GM13977 (cell line): ENCODE measurements around the gene CALN1.

Experiments
- DNase-seq: peaks from one replicate; pipeline ENCODE4 v3.0.0; 2012; ENCODE audit warnings: low spot score
- CTCF ChIP-seq: IDR thresholded peaks from 2 replicates; pipeline ENCODE4 v1.5.1; 2012; ENCODE audit warnings: mild to moderate bottlenecking, control low read depth; ENCODE audit not compliant: insufficient read depth; ENCODE audit errors: extremely low read depth, missing control alignments
- in situ Hi-C: fragments of 300-500 bp; cut with MboI; formaldehyde crosslinking; loops from one replicate; pipeline ENCODE4 v1.12.0; 2022; ENCODE audit warnings: low sequenced_read_pairs, low pct_unique_long_range_greater_than_20kb, mixed read lengths, inconsistent platforms; ENCODE audit not compliant: unreplicated experiment

The CALN1 gene

DNA sequence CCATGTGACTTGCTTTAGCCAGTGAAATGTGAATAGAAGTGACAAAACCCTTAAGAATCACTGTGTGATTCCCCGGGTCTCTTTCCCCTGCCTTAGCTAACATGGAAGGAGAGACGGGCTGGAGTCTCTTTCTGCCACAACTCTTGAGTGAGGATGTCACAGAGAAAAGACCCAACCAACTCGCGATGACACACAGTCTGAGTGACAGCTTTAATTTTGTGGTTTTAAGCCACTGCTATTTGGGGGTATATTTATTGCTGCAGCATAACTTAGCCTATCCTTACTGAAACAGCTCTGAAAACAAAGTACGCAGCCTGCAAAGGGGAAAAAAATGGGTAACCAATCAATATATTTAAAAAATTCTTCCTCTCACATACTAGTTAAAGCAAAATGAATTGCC is 319.4 kb downstream of the CALN1 start:
- DNase-seq = no peak
- in situ Hi-C loops = no loop called here
- TF ChIP-seq CTCF = no peak

DNA sequence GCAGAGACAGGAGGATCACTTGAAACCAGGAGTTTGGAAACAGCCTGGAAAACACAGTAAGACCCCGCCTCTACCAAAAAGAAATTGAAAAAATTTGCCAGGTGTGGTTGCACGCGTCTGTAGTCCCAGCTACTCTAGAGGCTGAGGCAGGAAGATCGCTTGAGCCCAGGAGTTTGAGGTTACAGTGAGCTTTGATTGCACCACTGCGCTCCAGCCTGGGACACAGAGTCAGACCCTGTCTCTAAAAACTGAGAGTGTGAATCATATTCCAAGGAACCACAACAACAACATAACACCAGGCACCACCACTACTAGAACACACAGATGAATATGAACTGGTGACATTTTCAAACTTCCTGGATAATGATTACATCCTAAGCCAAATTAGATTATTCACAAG is 324.2 kb downstream of the CALN1 start:
- no peak for DNase-seq
- in situ Hi-C loops = no loop called here

DNA sequence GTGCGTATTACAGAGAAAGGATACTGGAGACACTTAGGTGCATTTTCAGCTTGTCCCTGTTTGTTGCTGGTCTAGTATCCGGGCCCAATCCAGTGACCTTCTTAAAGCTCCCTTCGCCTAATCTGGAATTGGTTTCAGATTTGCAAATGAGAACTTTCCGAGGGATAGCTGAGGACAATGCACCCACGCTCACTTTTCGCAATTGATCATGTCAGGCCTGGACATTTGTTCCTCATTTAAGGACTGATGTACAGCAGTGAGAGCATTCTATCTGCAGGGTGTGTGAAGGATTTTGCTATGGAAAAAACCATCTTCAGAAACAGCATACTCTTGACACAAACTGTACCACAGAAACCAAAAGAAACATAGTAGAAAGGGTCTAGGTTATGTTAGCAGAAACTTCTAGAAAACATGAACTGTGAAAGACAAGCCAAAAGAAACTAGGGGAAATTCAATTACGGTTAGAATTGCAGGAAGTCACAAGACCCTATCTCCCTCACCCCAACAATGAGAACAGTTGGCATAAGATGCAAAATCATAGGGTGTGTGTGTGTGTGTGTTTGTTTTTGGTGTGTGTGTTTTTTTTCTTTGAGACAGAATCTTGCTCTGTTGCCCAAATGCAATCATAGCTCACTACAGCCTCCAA is 331.1 kb downstream of the CALN1 start:
- DNase-seq = no peak
- no peak for TF ChIP-seq CTCF
- in situ Hi-C loops = no loop called here

More for the DNA sequence above, 324.2 kb downstream of the CALN1 start:
- TF ChIP-seq CTCF = no peak

GRCh38 chr7:72080341-72080766 is 331.8 kb downstream of the CALN1 start:
- TF ChIP-seq CTCF = no peak
- no peak for DNase-seq
- in situ Hi-C loops = no loop called here

GRCh38 chr7:72078856-72079255 is 333.3 kb downstream of the CALN1 start:
- DNase-seq = no peak
- no peak for TF ChIP-seq CTCF
- in situ Hi-C loops = no loop called here

- TF ChIP-seq CTCF = no peak
- in situ Hi-C loops = no loop called here
Measured at GRCh38 chr7:72078301-72078700, 333.8 kb downstream of the CALN1 start.

GRCh38 chr7:72077786-72078185 is 334.4 kb downstream of the CALN1 start:
- DNase-seq = no peak
- in situ Hi-C loops = no loop called here
- TF ChIP-seq CTCF = no peak

More at GRCh38 chr7:72078301-72078700, 333.8 kb downstream of the CALN1 start:
- DNase-seq = no peak
